ENCODE results near the gene SPATA31D1. TPM values are rescaled to one million over a fixed set of nuclear protein-coding genes. Genes with fewer than 3 reads are reported as not detected.

SPATA31D1 gene
- total RNA-seq, 1 experiment from 2014 or later: not detected

DNA sequence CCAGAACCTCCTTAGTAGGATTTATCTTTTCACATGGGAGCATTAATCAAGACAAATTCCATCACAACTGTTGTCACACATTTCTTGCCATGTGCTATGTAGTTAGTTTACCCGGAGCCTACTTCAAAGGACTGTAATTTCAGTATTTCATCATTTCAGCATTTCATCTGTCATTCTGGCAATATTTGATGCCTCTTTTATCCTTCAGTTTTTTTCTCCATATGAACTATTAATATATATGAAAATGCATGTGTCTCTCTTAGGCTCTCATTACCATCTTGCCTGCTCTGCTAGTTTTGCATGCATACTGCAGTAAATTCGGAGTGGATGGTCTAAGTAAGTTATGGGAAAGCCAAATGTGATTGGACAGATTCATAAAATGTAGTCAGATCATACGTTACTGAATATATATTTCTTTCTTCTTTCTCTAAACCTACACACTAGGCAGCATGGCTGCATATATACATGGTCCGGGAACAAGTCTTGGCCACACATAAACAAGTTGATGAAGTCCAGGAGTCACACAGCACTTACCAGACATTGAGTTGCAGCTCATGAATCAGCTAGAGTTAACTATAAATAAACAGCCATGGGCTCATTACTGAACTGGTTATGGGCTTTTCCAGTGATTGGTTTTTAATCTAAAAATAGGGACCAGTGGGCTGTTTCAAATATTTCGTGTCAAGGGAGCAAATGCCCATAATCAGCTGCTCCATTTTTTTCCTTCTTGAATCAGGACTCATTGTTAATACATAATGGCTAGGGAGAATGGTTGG lies 46.6 kb downstream of the SPATA31D1 start:
- Histone ChIP-seq H4K5ac (ENCODE audit: insufficient read length, low read depth, low read length) (no peak overlapping the region), H3K23ac (ENCODE audit: insufficient read length, low read depth, low read length) (no peak overlapping the region), H4K91ac (ENCODE audit: insufficient read length, low read depth, low read length) (no peak overlapping the region), H3K18ac (ENCODE audit: insufficient read length, low read depth, low read length) (no peak overlapping the region), H3K79me1 (ENCODE audit: insufficient read depth, low read depth, low read length, poor library complexity, severe bottlenecking) (no peaks in the 10 kb centered on the region), H3K27me3 (ENCODE audit: insufficient read depth, low read length) (no peaks in the 10 kb centered on the region), H2BK5ac (ENCODE audit: insufficient read length, low read length) (no peak overlapping the region), H3K9ac (ENCODE audit: extremely low read depth, insufficient read length, low read length) (no peak overlapping the region), H4K8ac (replicated peaks; ENCODE audit: insufficient read length, low read depth, low read length) (no peak overlapping the region), H2BK12ac (ENCODE audit: insufficient read length, low read depth, low read length) (no peak overlapping the region), H2BK20ac (ENCODE audit: low read depth, low read length, poor library complexity, severe bottlenecking) (no peak overlapping the region), H3K23me2 (ENCODE audit: insufficient read length, low read depth, low read length, poor library complexity, severe bottlenecking) (no peaks in the 10 kb centered on the region), H2BK120ac (ENCODE audit: low read depth, low read length, poor library complexity, severe bottlenecking) (no peak overlapping the region), H3K4me2 (ENCODE audit: insufficient read depth, insufficient read length, low read length) (no peak overlapping the region), H3K4me1 (ENCODE audit: insufficient read depth, low read length) (peaks cover 3% of the 10 kb centered on the region; the same call in 1 of the 2 replicates), H3K79me2 (ENCODE audit: insufficient read depth, low read length) (no peaks in the 10 kb centered on the region), H4K20me1 (ENCODE audit: control insufficient read depth, insufficient read depth, insufficient read length) (no peaks in the 10 kb centered on the region), H3K27ac (ENCODE audit: insufficient read length, low read depth, low read length) (no peak overlapping the region), H3T11ph (ENCODE audit: low read length) (no peak overlapping the region), H3K56ac (ENCODE audit: insufficient read length, low read depth, low read length) (no peak overlapping the region), H3K14ac (ENCODE audit: insufficient read depth, low read length) (no peak overlapping the region), H2AK5ac (ENCODE audit: insufficient read length, low read length) (no peak overlapping the region), H2BK15ac (ENCODE audit: low read depth, low read length) (no peak overlapping the region), H3K9me3 (ENCODE audit: control insufficient read depth, low read depth, low read length) (no peaks in the 10 kb centered on the region), H3K4ac (ENCODE audit: low read depth, low read length) (no peak overlapping the region), H2AFZ (ENCODE audit: low read length) (no peak overlapping the region)
- no peak for DNase-seq
- no peak overlapping the region for H3K4me3 Mint-ChIP-seq
- no peaks in the 10 kb centered on the region; the same call in 1 of the 2 replicates for H3K27me3 Mint-ChIP-seq (ENCODE audit: low read depth)
- TF ChIP-seq, protein P1, sequence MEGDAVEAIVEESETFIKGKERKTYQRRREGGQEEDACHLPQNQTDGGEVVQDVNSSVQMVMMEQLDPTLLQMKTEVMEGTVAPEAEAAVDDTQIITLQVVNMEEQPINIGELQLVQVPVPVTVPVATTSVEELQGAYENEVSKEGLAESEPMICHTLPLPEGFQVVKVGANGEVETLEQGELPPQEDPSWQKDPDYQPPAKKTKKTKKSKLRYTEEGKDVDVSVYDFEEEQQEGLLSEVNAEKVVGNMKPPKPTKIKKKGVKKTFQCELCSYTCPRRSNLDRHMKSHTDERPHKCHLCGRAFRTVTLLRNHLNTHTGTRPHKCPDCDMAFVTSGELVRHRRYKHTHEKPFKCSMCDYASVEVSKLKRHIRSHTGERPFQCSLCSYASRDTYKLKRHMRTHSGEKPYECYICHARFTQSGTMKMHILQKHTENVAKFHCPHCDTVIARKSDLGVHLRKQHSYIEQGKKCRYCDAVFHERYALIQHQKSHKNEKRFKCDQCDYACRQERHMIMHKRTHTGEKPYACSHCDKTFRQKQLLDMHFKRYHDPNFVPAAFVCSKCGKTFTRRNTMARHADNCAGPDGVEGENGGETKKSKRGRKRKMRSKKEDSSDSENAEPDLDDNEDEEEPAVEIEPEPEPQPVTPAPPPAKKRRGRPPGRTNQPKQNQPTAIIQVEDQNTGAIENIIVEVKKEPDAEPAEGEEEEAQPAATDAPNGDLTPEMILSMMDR (conservative IDR thresholded peaks at IDR 0.05): no peak
- H3K36me3 Mint-ChIP-seq (ENCODE audit: insufficient read depth in 1 of 3, low read depth in 3 of 3): no peaks in the 10 kb centered on the region
- no CpG with 5 or more reads among the region's 5 CpGs for WGBS (ENCODE audit: extremely low coverage, insufficient read length, low lambda C conversion rate)
- no peak overlapping the region for H3K27ac Mint-ChIP-seq
- peaks cover 12 to 14% of the 10 kb centered on the region in 2 experiments for H3K4me1 Mint-ChIP-seq
- no peaks in the 10 kb centered on the region for H3K9me3 Mint-ChIP-seq

All from H9 (cell line).